ENCODE results near the gene EPB41L1. TPM values are rescaled to one million over a fixed set of nuclear protein-coding genes. Genes with fewer than 3 reads are reported as not detected.
A peak's percentile ranks its signal among the peaks of the same experiment; 100 is the strongest.

The EPB41L1 gene
- total RNA-seq, 1 donor = 9.1 TPM

DNA sequence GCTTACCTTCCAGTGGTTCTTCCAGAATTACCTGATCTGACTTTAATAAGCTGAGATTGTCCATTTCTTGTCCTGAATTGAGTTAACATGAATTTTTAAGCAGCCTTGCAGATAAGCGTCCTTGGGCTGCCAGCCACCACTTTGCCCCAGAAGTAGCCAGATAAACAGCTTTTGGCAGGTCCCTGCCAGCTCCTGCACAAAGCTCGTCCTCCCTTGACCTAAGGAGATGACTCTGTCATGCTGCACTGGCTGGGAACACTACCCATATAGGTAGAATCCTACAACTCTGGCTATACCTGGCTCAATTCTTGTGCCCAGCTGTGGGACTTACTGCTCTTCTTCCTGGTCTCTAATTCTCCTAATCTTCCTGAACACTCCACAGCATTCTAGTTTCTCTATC, 42.1 kb downstream of the EPB41L1 start:
- no peak overlapping the region for H3K4me3 ChIP-seq (ENCODE audit: low read depth, low read length)
- no peak for DNase-seq (ENCODE audit: low read depth)
- no peak for TF ChIP-seq CTCF (IDR thresholded peaks at IDR 0.05; ENCODE audit: insufficient read depth, low read depth, low read length)

GRCh38 chr20:36197271-36197670, 42.7 kb downstream of the EPB41L1 start:
- H3K4me3 ChIP-seq (ENCODE audit: low read depth, low read length) = no peak overlapping the region
- TF ChIP-seq CTCF (IDR thresholded peaks at IDR 0.05; ENCODE audit: insufficient read depth, low read depth, low read length) = no peak

DNA sequence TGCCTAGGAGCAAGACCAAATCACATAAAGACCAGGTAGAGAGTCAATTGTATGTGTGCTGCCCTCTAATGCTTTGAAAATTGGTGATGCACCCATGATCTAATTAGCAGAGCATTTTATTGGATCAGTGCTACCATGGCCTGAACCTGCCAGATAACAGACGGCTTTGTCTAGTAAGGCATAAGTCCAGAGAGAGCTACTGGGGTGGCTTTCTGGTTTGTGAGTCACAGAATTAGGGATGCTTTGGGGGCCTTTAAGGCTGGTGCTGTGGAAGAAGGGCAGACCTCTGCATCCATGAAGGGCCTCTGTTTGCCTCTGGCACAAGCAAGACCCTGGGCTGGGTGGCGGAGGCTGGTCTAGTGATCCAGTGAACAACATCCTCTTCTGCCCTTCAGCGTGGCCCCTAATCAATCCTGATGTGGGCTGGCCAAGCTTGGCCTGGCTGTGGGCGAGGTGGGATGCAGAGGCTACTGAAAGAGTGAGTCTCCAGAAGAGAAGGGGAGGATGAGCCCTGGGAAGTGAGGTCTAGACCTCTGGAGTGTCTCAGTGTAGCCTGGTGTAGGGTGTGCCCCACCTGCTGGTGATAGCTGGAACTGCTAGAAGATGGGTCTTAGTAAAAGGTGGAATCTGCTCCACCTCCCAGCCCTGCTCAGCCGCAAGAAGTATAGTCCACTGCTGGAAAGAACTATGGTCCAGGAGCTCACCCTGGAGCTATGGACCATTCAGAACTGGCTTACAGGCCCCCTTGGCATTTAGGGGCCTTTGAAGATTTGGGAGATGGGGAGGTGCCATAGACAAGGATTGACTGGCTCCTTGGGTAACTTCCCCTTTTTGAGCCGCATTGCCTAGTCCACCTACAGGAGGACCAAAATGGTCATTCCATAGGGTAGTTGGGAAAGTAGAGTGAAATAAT, 45.1 kb downstream of the EPB41L1 start:
- peak; percentile 91 for TF ChIP-seq CTCF (IDR thresholded peaks at IDR 0.05; ENCODE audit: insufficient read depth, low read depth, low read length)
- DNase-seq (ENCODE audit: low read depth) = peak; percentile 76
- no peak overlapping the region for H3K4me3 ChIP-seq (ENCODE audit: low read depth, low read length)

More at GRCh38 chr20:36197271-36197670, 42.7 kb downstream of the EPB41L1 start:
- DNase-seq (ENCODE audit: low read depth) = no peak

DNA sequence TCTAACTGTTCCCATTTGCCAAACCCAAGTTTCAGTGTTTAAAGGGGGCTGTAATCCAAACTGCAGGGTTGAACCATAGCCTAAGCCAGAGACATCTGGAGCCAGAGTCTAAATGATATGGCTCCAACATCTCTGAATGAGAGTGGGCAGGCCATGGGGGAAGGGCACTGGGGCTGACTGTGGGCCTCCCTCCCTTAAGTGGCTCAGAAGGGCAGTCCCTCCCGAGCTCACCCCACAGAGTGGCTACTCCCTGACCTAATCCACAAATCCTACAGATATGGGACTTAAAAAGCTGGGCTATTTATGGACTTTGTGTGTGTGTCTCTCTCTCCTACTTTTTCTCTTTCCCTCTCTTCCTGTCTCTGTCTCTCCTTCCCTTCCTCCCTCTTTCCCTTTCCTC, 45.9 kb downstream of the EPB41L1 start:
- no peak overlapping the region for H3K4me3 ChIP-seq (ENCODE audit: low read depth, low read length)
- no peak for TF ChIP-seq CTCF (IDR thresholded peaks at IDR 0.05; ENCODE audit: insufficient read depth, low read depth, low read length)
- DNase-seq (ENCODE audit: low read depth) = no peak

DNA sequence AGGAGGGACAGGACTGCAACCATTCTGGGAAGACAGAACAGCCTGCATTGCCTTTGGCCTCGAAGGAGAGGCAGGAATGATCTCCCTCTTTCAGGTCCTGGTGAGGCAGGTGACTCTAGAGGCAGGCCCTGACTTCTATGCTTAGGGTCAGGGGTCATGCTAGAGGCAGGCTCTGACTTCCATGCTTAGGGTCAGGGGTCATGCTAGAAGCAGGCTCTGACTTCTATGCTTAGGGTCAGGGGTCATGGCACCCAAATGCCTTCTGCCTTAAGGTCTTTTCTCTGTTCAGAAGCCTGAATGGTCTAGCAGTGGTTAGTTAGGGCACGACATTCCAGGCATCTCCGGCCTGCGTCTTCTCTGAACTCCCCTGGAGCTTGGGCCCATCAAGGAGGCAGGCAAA, 46.7 kb downstream of the EPB41L1 start:
- no peak for TF ChIP-seq CTCF (IDR thresholded peaks at IDR 0.05; ENCODE audit: insufficient read depth, low read depth, low read length)
- H3K4me3 ChIP-seq (ENCODE audit: low read depth, low read length) = no peak overlapping the region
- DNase-seq (ENCODE audit: low read depth) = no peak

DNA sequence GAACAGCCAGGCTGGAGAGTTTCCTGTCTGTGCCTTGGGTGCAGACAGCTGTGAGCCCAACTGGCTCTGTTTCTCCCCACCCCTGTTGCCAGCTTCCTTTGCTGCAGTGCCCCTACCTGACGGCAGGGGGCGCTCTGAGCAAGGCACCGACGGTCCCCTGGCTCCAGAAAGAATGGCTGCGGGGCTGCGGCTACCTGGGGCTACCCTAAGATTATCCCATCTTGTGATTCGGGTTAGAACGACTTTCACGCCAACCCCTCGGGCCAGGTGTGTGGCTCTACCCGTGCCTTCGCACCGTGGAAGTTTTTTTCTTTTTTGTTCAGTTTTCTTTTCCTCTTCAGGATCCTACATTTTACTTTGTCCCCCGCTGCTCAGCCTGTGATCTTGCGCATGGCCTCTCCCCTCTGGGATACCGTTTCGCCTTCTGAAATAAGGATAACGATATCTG, 48.4 kb downstream of the EPB41L1 start:
- no peak overlapping the region for H3K4me3 ChIP-seq (ENCODE audit: low read depth, low read length)
- peak; percentile 98 for TF ChIP-seq CTCF (IDR thresholded peaks at IDR 0.05; ENCODE audit: insufficient read depth, low read depth, low read length)
- DNase-seq (ENCODE audit: low read depth) = peak; percentile 40

Data from fibroblast of villous mesenchyme (primary cell).